Smooth muscle cell (in vitro differentiated cells): Measurements from ENCODE around the gene IRF4. TPM values are rescaled to one million over a fixed set of nuclear protein-coding genes. Genes with fewer than 3 reads are reported as not detected.
"Not testable (repeated sequence)": the region's sequence is repeated elsewhere in the genome, so short reads cannot be mapped to it uniquely, and the experiment has no call there.

Source experiments
- DNase-seq: peaks from one replicate; lab custom pipeline; 2025; ENCODE audit not compliant: unreplicated experiment; lab: John Stamatoyannopoulos, UW
- H2AFZ ChIP-seq: fragments of 200-600 bp; sonication (generic); 2 replicates; pipeline ENCODE4 v1.6.0; 2016; ENCODE audit warnings: antibody characterized with exemption, low read depth, mild to moderate bottlenecking
- H3F3A ChIP-seq: fragments of 200-600 bp; sonication (generic); 2 replicates; pipeline ENCODE4 v1.6.0; 2017; ENCODE audit warnings: antibody characterized with exemption, low read depth
- H3K27ac ChIP-seq: fragments of 200-600 bp; sonication (generic); 2 replicates; pipeline ENCODE4 v1.5.1; 2016; ENCODE audit warnings: low read depth, mild to moderate bottlenecking
- H3K27me3 ChIP-seq: fragments of 200-600 bp; sonication (generic); 2 replicates; pipeline ENCODE4 v1.6.1; 2016; ENCODE audit warnings: low read depth, mild to moderate bottlenecking
- H3K36me3 ChIP-seq: fragments of 200-600 bp; sonication (generic); 2 replicates; pipeline ENCODE4 v1.5.1; 2016; ENCODE audit warnings: low read depth
- H3K4me1 ChIP-seq: fragments of 200-600 bp; sonication (generic); 2 replicates; pipeline ENCODE4 v1.5.1; 2016; ENCODE audit warnings: low read depth
- H3K4me2 ChIP-seq: fragments of 200-600 bp; sonication (generic); 2 replicates; pipeline ENCODE4 v1.6.0; 2016; ENCODE audit warnings: mild to moderate bottlenecking
- H3K4me3 ChIP-seq: fragments of 200-600 bp; sonication (generic); 2 replicates; pipeline ENCODE4 v1.5.1; 2016; ENCODE audit warnings: mild to moderate bottlenecking
- H3K79me2 ChIP-seq: fragments of 200-600 bp; sonication (generic); 2 replicates; pipeline ENCODE4 v1.6.0; 2016; ENCODE audit warnings: low read depth, mild to moderate bottlenecking
- H3K9ac ChIP-seq: fragments of 200-600 bp; sonication (generic); 2 replicates; pipeline ENCODE4 v1.6.0; 2016; ENCODE audit warnings: low read depth
- H3K9me3 ChIP-seq: fragments of 200-600 bp; sonication (generic); replicated peaks from 2 replicates; pipeline ENCODE4 v1.5.1; 2016; ENCODE audit warnings: low read depth
- H4K20me1 ChIP-seq: fragments of 200-600 bp; sonication (generic); 2 replicates; pipeline ENCODE4 v1.6.0; 2016; ENCODE audit warnings: low read depth
- WGBS: methylation state at CpG from one replicate; pipeline ENCODE4 v1.1.7; 2016; ENCODE audit warnings: low lambda C conversion rate; 5-methylcytosine and 5-hydroxymethylcytosine counted together
- polyA plus RNA-seq: library from polyadenylated mRNA; unstranded; fragments of >200 nt; fragmentation: Nextera tagmentation; extraction: Ambion mirVana; gene quantifications from 2 replicates; pipeline ENCODE4 v1.2.1, GENCODE V29; 2016
- total RNA-seq: library from RNA; depleted of rRNA; stranded (reverse); fragments of >200 nt; gene quantifications from 2 replicates; pipeline ENCODE4 v1.2.3, GENCODE V29; 2014
- TF ChIP-seq, protein P1 (sequence below): fragments of 200-600 bp; sonication (generic); IDR thresholded peaks from 2 replicates; pipeline ENCODE4 v1.5.1; 2017; ENCODE audit warnings: borderline replicate concordance, mild to moderate bottlenecking, antibody characterized with exemption; ENCODE audit not compliant: insufficient read depth, poor library complexity, severe bottlenecking

Gene IRF4
- total and polyA plus RNA-seq, 2 experiments from 2014 or later: 0.04 TPM; not detected in 1

DNA sequence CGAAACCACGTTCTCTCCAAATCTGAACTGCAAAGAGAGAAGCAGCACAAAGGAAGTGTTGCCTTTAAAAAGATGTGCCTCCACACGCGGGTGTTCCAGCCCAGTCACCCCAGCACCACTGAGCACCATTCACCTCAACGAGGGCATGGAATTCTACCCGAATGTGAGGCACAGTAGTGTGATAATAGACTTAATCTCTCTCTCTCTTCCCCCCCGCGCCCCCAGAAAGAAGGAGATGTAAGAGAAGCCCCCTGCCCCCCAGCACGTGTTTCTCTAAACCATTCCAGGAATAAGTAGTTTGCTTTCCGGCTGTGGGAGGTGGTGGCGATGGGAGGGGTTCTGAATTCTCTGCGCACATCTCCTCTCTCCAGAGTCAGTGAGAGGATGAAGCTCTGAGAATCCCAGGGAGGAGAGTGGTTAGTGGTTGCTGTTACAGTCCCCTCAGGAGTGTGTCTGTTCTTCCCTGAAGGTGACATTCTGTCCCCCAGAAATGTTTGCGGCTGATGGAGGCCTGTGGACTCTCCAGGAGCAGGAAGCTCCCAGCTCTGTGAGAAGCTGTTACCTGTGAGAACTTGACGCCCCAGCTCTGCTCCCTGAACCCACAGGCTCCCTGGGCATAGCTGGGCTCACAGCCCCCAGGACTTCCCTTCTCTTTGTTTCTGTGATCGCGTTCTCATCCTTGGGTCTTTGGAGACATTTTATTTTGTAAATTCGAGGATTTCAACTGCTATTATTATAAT lies 23.5 kb upstream of the IRF4 start:
- 80% methylated on average over 17 of the region's 17 CpGs for WGBS
- no peaks in the 10 kb centered on the region for H3F3A ChIP-seq
- peaks cover 9% of the 10 kb centered on the region for H3K9me3 ChIP-seq

DNA sequence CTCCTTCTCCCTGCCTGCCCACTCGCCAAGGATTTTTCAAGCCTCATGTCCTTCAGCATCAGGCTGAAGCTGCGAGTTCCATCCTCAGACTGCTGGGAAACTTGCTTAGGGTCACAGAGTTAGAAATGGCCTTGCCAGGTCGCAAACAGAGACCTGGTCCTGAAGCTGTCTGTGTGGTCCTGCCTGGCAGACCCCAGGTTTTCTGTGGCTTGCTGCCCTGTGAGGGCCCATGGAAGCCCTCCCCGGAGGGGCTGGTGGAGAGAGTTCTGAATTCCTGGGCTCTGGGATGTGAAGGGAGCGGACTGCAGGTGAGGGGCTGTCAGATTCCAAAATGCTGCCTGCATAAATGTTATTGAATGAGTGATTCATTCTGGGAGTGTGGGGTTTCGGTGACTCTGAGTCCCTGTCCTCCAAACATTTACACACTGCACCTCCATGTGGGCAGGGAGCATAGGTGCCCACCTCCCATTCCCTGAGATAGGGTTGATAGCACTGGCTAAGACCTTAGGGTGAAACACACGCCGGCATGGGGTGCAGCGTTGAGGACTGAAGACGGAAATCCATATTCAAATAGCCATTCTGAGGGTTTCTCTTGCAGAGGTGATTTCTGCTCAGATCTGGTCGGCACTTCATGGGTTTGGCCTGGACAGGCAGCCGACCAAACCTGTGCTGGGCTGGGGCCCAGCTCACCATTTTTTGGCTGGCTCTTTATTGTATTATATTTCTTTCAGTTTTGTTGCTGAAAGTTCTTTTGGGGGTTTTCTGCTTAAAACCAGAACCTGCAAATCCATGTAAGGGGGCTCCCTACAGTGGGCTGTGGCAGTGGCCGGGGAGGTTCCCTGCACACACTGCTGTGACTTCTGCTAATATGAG lies 21.8 kb upstream of the IRF4 start:
- TF ChIP-seq, protein P1, sequence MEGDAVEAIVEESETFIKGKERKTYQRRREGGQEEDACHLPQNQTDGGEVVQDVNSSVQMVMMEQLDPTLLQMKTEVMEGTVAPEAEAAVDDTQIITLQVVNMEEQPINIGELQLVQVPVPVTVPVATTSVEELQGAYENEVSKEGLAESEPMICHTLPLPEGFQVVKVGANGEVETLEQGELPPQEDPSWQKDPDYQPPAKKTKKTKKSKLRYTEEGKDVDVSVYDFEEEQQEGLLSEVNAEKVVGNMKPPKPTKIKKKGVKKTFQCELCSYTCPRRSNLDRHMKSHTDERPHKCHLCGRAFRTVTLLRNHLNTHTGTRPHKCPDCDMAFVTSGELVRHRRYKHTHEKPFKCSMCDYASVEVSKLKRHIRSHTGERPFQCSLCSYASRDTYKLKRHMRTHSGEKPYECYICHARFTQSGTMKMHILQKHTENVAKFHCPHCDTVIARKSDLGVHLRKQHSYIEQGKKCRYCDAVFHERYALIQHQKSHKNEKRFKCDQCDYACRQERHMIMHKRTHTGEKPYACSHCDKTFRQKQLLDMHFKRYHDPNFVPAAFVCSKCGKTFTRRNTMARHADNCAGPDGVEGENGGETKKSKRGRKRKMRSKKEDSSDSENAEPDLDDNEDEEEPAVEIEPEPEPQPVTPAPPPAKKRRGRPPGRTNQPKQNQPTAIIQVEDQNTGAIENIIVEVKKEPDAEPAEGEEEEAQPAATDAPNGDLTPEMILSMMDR: no peak
- Histone ChIP-seq H3K4me2 (no peak overlapping the region), H4K20me1 (no peaks in the 10 kb centered on the region), H3K27ac (no peak overlapping the region), H3K27me3 (peaks cover 4% of the 10 kb centered on the region), H3K9me3 (no peaks in the 10 kb centered on the region), H3F3A (no peaks in the 10 kb centered on the region), H3K79me2 (no peaks in the 10 kb centered on the region), H3K4me3 (no peak overlapping the region), H3K4me1 (no peaks in the 10 kb centered on the region), H3K36me3 (no peaks in the 10 kb centered on the region), H3K9ac (no peak overlapping the region), H2AFZ (no peak overlapping the region)
- DNase-seq: no peak
- WGBS: 81% methylated on average over 13 of the region's 13 CpGs

More for the DNA sequence above, 23.5 kb upstream of the IRF4 start:
- Histone ChIP-seq H3K79me2 (no peaks in the 10 kb centered on the region), H3K27me3 (no peaks in the 10 kb centered on the region), H4K20me1 (no peaks in the 10 kb centered on the region), H3K9ac (no peak overlapping the region), H3K4me2 (no peak overlapping the region), H3K4me3 (no peak overlapping the region), H3K4me1 (no peaks in the 10 kb centered on the region), H2AFZ (no peak overlapping the region), H3K27ac (no peak overlapping the region), H3K36me3 (no peaks in the 10 kb centered on the region)
- DNase-seq: no peak
- TF ChIP-seq, protein P1: no peak

DNA sequence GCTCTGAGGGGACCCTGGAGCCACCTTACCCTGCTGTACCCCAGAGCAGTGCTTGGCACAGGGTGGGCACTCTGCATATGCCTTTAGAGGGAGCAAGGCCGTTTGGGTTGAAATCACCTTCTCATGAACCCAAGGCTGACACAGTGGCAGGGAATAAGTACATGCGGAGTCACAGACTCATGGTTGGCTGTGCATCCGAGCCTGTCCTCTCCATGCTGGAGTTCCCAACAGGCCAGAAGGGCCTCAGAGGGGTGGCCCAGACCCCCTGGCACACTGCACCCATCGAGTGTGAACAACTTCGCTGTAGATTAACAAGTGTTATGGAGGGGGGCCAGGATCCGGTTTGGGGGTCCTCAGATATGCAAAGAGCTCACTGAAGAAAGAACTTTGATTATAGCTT lies 21.0 kb upstream of the IRF4 start:
- Histone ChIP-seq H3F3A (no peaks in the 10 kb centered on the region), H3K27me3 (peaks cover 4% of the 10 kb centered on the region), H2AFZ (no peak overlapping the region), H3K79me2 (no peaks in the 10 kb centered on the region), H3K27ac (no peak overlapping the region), H3K4me2 (no peak overlapping the region), H3K4me3 (no peak overlapping the region), H4K20me1 (no peaks in the 10 kb centered on the region), H3K9ac (no peak overlapping the region), H3K36me3 (no peaks in the 10 kb centered on the region), H3K4me1 (no peaks in the 10 kb centered on the region), H3K9me3 (no peaks in the 10 kb centered on the region)
- DNase-seq: no peak
- TF ChIP-seq, protein P1: no peak
- WGBS: 78% methylated on average over 6 of the region's 6 CpGs

DNA sequence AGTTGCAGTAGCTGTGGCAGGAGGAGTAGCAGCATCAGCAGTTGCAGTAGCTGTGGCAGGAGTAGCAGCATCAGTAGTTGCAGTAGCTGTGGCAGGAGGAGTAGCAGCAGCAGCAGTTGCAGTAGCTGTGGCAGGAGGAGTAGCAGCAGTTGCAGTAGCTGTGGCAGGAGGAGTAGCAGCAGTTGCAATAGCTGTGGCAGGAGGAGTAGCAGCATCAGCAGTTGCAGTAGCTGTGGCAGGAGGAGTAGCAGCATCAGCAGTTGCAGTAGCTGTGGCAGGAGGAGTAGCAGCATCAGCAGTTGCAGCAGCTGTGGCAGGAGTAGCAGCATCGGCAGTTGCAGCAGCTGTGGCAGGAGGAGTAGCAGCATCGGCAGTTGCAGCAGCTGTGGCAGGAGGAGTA lies 19.7 kb upstream of the IRF4 start:
- not testable (repeated sequence) for H3F3A ChIP-seq, H3K4me1 ChIP-seq, DNase-seq, H3K9ac ChIP-seq, H3K79me2 ChIP-seq, H3K4me3 ChIP-seq, H3K36me3 ChIP-seq, H3K4me2 ChIP-seq, H3K27ac ChIP-seq, H3K27me3 ChIP-seq, H2AFZ ChIP-seq, H4K20me1 ChIP-seq, H3K9me3 ChIP-seq
- 95% methylated on average over 2 of the region's 2 CpGs for WGBS
